Measurements from ENCODE around the gene SPSB1. TPM values are rescaled to one million over a fixed set of nuclear protein-coding genes. Genes with fewer than 3 reads are reported as not detected.

SPSB1 gene
- total RNA-seq, 3 donors from 2014 or later (not counting 1 experiment from before 2014, with no cell fraction given), result 0.82 to 3.0 (median 1.5) TPM

DNA sequence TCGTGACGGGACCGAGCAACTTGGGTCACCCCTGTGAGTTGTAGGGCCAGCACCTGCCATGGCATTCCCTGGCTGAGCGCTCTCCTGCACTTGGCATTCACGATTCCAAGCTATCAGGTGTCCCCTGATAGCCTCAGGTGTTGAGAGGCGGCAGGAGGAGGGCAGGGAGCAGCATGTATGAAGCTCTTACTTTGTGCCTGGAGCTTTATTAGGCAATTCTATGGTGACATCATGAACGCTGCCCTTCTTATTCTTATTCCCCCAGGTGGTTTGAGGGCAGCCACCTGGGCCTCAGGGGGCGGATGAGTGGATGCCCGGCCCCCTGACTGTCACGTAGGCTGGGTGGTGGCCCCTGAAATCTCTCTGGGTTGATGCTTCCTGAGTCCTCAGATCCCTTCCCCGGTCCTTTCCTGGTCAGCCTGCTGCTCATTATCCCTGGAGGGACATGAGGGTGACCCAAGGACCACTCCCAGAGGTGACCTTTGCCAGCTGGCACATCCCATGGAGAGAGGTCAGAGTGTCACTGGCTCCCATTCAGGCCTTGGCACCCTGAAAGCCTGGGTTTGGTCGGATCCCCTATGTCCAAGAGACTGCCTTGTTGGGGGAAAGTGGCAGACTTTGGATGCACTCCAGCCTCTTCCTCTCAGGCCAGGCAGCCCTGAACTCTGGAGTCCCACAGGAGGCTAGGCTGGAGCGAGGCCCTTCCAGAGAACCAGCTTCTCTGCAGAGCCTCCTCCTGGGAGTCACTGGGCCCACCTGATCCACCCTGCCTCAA is 51.9 kb downstream of the SPSB1 start:
- H3K36me3 ChIP-seq (ENCODE audit: control insufficient read depth, insufficient read depth, low read length), result no peaks in the 10 kb centered on the region
- H3K27ac ChIP-seq (ENCODE audit: low read length), result no peak overlapping the region
- DNase-seq (no peak), ATAC-seq (no peak)
- intact Hi-C loops (cut with micrococcal nuclease), result no loop called here
- no peaks in the 10 kb centered on the region for H3K9me3 Mint-ChIP-seq
- no peaks in the 10 kb centered on the region for H3K27me3 Mint-ChIP-seq (ENCODE audit: low read depth in 2 of 2)
- H3K27ac Mint-ChIP-seq, result no peak overlapping the region
- no peak overlapping the region for H3K4me3 Mint-ChIP-seq
- H3K9me3 ChIP-seq (ENCODE audit: control insufficient read depth, insufficient read depth, low read length), result no peaks in the 10 kb centered on the region
- H3K4me3 ChIP-seq (ENCODE audit: low read length), result no peak overlapping the region
- TF ChIP-seq, protein P1, sequence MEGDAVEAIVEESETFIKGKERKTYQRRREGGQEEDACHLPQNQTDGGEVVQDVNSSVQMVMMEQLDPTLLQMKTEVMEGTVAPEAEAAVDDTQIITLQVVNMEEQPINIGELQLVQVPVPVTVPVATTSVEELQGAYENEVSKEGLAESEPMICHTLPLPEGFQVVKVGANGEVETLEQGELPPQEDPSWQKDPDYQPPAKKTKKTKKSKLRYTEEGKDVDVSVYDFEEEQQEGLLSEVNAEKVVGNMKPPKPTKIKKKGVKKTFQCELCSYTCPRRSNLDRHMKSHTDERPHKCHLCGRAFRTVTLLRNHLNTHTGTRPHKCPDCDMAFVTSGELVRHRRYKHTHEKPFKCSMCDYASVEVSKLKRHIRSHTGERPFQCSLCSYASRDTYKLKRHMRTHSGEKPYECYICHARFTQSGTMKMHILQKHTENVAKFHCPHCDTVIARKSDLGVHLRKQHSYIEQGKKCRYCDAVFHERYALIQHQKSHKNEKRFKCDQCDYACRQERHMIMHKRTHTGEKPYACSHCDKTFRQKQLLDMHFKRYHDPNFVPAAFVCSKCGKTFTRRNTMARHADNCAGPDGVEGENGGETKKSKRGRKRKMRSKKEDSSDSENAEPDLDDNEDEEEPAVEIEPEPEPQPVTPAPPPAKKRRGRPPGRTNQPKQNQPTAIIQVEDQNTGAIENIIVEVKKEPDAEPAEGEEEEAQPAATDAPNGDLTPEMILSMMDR (IDR thresholded peaks at IDR 0.05), result no peak
- WGBS (ENCODE audit: insufficient coverage), result 88% methylated on average over 13 of the region's 13 CpGs
- H3K36me3 Mint-ChIP-seq, result no peaks in the 10 kb centered on the region
- H3K4me1 ChIP-seq (ENCODE audit: control insufficient read depth, insufficient read depth, low read length), result no peaks in the 10 kb centered on the region
- no peaks in the 10 kb centered on the region for H3K27me3 ChIP-seq (ENCODE audit: control insufficient read depth, insufficient read depth, low read length)
- no peaks in the 10 kb centered on the region for H3K4me1 Mint-ChIP-seq

DNA sequence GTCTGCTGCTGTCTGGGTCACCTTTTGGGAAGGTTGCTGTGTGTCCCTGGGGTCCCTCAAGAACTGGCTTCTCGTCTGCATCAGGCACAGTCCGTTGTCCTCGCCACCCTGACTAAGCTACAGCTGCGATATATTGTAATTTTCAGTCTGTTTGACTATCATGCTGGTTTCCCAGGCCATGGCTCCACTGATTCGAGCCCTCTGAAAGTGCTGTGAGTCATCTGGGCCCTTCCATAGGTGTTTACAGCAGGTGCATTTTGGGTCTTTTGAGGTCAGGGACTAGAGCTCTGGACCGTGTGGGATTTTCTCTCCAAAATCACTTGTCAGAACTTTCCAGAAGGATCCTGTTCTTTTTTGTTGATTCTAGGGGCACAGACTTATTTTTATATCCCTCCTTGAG is 52.8 kb downstream of the SPSB1 start:
- Mint-ChIP-seq H3K4me3 (no peak overlapping the region), H3K36me3 (no peaks in the 10 kb centered on the region), H3K9me3 (no peaks in the 10 kb centered on the region), H3K4me1 (no peaks in the 10 kb centered on the region), H3K27ac (no peak overlapping the region), H3K27me3 (ENCODE audit: low read depth in 2 of 2) (no peaks in the 10 kb centered on the region)
- Histone ChIP-seq H3K9me3 (ENCODE audit: control insufficient read depth, insufficient read depth, low read length) (no peaks in the 10 kb centered on the region), H3K36me3 (ENCODE audit: control insufficient read depth, insufficient read depth, low read length) (no peaks in the 10 kb centered on the region), H3K27ac (ENCODE audit: low read length) (no peak overlapping the region), H3K4me3 (ENCODE audit: low read length) (no peak overlapping the region), H3K4me1 (ENCODE audit: control insufficient read depth, insufficient read depth, low read length) (no peaks in the 10 kb centered on the region), H3K27me3 (ENCODE audit: control insufficient read depth, insufficient read depth, low read length) (no peaks in the 10 kb centered on the region)
- TF ChIP-seq, protein P1 (IDR thresholded peaks at IDR 0.05), result no peak
- 86% methylated on average over 6 of the region's 6 CpGs for WGBS (ENCODE audit: insufficient coverage)
- no peak for ATAC-seq
- no peak for DNase-seq
- intact Hi-C loops (cut with micrococcal nuclease), result no loop called here

DNA sequence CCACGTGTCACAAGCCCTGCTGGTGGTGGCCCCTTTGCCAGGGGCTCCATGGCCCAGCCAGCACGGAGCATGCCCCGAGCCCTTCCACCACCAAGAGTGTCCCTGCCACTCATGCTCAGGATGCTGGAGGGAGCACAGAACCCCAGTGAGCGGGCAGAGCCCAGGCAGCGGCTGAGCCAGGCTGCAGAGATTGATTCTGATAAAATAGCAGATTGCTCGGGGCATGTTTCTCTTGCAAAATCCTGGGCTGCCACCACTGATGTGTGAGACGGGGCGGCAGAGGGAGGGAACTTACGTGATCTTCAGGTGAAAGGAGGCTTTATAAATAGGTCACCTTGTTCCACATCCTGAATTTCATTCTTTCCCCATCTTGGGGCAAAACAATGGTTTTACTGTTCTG is 53.2 kb downstream of the SPSB1 start:
- ATAC-seq, result no peak

More for the DNA sequence above, 53.2 kb downstream of the SPSB1 start:
- Mint-ChIP-seq H3K27ac (no peak overlapping the region), H3K4me1 (no peaks in the 10 kb centered on the region), H3K4me3 (no peak overlapping the region), H3K36me3 (no peaks in the 10 kb centered on the region), H3K27me3 (ENCODE audit: low read depth in 2 of 2) (no peaks in the 10 kb centered on the region), H3K9me3 (no peaks in the 10 kb centered on the region)
- H3K4me1 ChIP-seq (ENCODE audit: control insufficient read depth, insufficient read depth, low read length), result no peaks in the 10 kb centered on the region
- no peak for DNase-seq
- H3K9me3 ChIP-seq (ENCODE audit: control insufficient read depth, insufficient read depth, low read length), result no peaks in the 10 kb centered on the region
- TF ChIP-seq, protein P1 (IDR thresholded peaks at IDR 0.05), result no peak
- no peak overlapping the region for H3K4me3 ChIP-seq (ENCODE audit: low read length)
- 66% methylated on average over 9 of the region's 9 CpGs for WGBS (ENCODE audit: insufficient coverage)
- H3K27ac ChIP-seq (ENCODE audit: low read length), result no peak overlapping the region
- H3K27me3 ChIP-seq (ENCODE audit: control insufficient read depth, insufficient read depth, low read length), result no peaks in the 10 kb centered on the region
- intact Hi-C loops (cut with micrococcal nuclease), result no loop called here
- no peaks in the 10 kb centered on the region for H3K36me3 ChIP-seq (ENCODE audit: control insufficient read depth, insufficient read depth, low read length)

Measured in natural killer cell (primary cell).